Activated naive CD4-positive, alpha-beta T cell treated with anti-CD3 and anti-CD28 coated beads, Interleukin-2, amount 50 U/mL, for 16 hours (primary cell): ENCODE data around the gene MLLT10.

Experiments used
- DNase-seq: peaks from one replicate; pipeline ENCODE4 v3.0.0-alpha.2; 2020

Gene MLLT10

GRCh38 chr10:21749788-21750187 is 215.8 kb downstream of the MLLT10 start:
- DNase-seq, result no peak

DNA sequence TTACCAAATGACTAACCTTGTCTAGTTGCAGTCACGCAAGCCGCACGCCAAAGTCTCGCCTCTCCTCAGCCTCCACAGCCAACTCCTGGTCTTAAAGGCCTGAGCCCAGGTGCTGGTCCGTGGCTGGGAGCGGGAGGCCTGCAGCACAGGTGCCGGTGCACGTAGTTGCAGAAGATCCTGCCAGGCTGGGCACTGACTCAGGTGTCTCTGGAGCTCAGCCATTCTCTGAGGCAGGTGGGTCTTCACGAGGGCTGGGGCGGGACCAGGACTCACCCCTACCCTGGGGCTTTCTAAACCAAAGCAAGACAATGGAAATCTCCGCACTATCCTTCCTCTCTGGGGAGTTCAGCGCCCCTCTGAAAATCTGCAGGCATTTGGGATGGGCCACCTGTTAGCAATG is 216.4 kb downstream of the MLLT10 start:
- no peak for DNase-seq

DNA sequence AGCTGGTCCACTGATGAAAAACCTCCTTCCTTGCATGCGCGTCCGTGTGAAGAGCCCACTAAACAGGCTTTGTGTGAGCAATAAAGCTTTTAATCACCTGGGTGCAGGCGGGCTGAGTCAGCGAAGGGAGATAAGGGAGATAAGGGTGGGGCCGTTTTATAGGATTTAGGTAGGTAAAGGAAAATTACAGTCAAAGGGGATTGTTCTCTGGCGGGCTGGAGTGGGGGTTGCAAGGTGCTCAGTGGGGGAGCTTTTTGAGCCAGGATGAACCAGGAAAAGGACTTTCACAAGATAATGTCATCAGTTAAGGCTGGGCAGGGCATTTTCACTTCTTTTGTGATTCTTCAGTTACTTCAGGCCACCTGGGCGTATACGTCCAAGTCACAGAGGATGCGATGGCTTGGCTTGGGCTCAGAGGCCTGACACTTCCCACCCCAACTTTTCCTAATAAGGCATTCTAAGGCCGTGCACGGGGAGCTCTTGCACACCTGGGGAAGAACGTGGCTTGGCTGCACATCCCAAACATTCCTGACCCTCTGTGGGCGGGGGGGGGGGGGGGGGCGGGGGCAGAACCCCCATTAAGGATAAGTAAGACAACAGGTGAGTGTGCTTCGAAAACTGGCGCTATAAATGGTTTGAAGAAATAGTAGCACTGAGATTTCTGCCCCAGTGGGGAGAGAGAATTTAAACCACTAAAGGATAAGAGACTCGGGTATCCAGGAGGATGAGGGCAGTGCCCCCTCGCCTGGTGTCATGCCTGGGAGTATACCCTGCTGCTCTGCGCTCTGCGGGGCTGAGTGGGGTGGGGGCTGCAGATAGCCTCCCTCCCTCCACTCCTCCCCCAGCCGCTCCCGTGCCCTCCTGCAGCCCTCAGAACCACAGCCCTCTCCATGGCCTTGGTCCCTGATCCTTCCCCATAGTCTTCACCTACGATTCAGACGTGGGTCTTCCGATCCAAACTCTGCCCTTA is 217.6 kb downstream of the MLLT10 start:
- no peak for DNase-seq

GRCh38 chr10:21753497-21754270 is 219.7 kb downstream of the MLLT10 start:
- DNase-seq, result no peak

- DNase-seq, result no peak
These were observed 220.5 kb downstream of the MLLT10 start for GRCh38 chr10:21754410-21755011.

GRCh38 chr10:21756707-21757106 is 222.7 kb downstream of the MLLT10 start:
- no peak for DNase-seq

GRCh38 chr10:21757185-21757901 is 223.3 kb downstream of the MLLT10 start:
- DNase-seq, result no peak

DNA sequence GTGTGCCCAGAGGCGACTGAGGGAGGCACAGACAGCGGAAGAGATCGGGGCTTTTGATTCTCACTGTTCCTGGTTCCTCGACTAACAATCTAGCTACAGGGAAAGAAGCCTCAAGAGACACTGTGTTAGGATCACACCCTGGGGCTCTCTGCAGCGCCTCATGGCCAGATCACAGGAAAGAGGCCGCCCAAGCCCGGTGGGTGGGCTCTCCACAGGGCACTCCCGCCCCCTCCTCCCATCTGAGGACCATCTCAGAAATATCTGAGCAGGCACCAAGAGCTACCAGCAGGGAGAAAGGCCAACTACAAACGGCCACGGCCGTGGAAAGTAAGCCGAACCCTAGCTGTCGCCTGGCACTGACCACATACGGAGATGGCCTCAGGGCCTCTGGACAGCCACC is 224.2 kb downstream of the MLLT10 start:
- DNase-seq, result no peak

DNA sequence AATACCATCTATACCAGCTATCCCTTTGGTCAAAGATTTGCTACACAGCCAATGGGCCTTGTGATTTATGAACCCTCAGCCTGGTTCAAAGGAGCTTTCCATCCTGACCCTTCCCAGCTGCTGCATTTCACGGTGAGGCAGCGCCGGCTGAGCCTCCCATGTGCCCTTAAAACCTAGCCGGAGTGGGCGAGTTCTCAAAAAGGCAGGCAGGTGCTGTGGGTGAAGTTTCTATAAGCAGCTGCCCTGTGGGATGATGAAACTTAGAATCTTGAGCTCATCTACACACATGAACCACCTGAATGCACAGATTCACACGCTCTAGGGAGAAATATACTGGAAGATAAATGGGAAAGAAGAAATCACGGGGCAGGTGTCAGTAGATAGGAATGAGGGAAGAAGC is 224.7 kb downstream of the MLLT10 start:
- no peak for DNase-seq

GRCh38 chr10:21759232-21759631 is 225.2 kb downstream of the MLLT10 start:
- DNase-seq, result no peak

DNA sequence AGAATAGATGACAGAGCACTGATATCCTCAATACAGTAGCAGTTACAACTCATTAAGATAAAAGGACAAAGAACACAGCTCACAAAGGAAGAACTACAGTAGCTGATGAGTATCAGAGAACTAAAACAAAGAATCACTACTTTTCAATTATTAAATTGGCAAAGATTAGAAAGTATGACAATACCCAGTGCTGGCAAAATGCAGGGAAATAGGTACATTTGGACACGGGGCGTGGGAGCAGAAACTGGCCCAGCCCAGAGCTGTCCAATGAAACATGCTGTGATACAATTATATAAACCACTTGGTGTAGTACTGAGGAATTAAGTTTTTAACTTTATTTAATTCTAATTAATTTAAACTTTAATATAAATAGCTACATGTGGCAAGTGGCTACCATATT is 226.3 kb downstream of the MLLT10 start:
- DNase-seq, result no peak

- no peak for DNase-seq
These were observed 230.6 kb downstream of the MLLT10 start for GRCh38 chr10:21764466-21765189.

- no peak for DNase-seq
These were observed 235.0 kb downstream of the MLLT10 start for GRCh38 chr10:21769041-21769440.

- no peak for DNase-seq
These were observed 237.2 kb downstream of the MLLT10 start for GRCh38 chr10:21771219-21771618.

- DNase-seq, result no peak
These were observed 242.9 kb downstream of the MLLT10 start for GRCh38 chr10:21776883-21777282.

DNA sequence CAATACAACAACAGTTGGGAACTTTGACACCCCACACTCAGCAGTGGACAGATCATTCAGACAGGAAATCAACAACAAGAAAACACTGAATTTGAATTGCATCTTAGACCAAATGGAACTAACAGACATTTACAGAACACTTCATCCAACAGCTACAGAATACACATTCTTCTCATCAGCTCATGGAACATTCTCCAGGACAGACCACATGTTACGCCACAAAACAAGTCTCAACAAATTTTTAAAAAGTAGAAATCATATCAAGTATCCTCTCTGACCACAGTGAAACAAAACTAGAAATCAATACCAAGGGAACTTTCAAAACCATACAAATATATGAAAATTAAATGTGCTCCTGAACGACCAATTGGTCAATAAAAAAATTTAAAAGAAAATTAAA is 257.2 kb downstream of the MLLT10 start:
- no peak for DNase-seq
